ENCODE results near the gene ISLR2.

DNA sequence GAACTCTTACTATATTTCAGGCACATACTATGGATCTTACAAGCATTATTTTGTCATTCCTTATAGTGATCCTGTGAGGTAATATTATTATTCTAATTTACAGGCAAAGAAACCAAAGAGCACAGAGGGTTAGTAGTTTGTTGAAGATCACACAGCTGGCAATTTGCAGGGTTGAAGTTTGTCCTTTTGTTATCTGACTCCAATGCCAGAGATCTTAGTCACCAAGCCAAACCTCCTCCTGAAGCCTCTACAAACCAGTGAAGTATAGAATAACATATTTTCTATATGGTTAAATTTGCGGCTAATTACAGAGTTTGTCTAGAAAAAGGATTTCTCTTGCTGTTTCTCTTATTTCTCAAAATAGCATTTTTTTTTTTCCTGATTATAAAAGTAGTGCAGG, 11.2 kb downstream of the ISLR2 start:
- TF ChIP-seq, protein P1, sequence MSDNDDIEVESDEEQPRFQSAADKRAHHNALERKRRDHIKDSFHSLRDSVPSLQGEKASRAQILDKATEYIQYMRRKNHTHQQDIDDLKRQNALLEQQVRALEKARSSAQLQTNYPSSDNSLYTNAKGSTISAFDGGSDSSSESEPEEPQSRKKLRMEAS (IDR thresholded peaks at IDR 0.05): no peak
- TF ChIP-seq TAF1 (IDR thresholded peaks at IDR 0.05; ENCODE audit: low read depth) (no peak), CEBPB (IDR thresholded peaks at IDR 0.05) (no peak), CREB1 (IDR thresholded peaks at IDR 0.05; ENCODE audit: low read depth) (no peak), EP300 (IDR thresholded peaks at IDR 0.05; ENCODE audit: borderline replicate concordance) (no peak), EGR1 (IDR thresholded peaks at IDR 0.05) (no peak), TEAD4 (IDR thresholded peaks at IDR 0.05) (no peak), YY1 (IDR thresholded peaks at IDR 0.05; ENCODE audit: low read depth) (no peak), FOXM1 (IDR thresholded peaks at IDR 0.05; ENCODE audit: borderline replicate concordance, low read depth) (no peak), RAD21 (IDR thresholded peaks at IDR 0.05; ENCODE audit: low read depth) (no peak)
- TF ChIP-seq, protein P2, sequence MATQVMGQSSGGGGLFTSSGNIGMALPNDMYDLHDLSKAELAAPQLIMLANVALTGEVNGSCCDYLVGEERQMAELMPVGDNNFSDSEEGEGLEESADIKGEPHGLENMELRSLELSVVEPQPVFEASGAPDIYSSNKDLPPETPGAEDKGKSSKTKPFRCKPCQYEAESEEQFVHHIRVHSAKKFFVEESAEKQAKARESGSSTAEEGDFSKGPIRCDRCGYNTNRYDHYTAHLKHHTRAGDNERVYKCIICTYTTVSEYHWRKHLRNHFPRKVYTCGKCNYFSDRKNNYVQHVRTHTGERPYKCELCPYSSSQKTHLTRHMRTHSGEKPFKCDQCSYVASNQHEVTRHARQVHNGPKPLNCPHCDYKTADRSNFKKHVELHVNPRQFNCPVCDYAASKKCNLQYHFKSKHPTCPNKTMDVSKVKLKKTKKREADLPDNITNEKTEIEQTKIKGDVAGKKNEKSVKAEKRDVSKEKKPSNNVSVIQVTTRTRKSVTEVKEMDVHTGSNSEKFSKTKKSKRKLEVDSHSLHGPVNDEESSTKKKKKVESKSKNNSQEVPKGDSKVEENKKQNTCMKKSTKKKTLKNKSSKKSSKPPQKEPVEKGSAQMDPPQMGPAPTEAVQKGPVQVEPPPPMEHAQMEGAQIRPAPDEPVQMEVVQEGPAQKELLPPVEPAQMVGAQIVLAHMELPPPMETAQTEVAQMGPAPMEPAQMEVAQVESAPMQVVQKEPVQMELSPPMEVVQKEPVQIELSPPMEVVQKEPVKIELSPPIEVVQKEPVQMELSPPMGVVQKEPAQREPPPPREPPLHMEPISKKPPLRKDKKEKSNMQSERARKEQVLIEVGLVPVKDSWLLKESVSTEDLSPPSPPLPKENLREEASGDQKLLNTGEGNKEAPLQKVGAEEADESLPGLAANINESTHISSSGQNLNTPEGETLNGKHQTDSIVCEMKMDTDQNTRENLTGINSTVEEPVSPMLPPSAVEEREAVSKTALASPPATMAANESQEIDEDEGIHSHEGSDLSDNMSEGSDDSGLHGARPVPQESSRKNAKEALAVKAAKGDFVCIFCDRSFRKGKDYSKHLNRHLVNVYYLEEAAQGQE (IDR thresholded peaks at IDR 0.05; ENCODE audit: low read depth): no peak
- TF ChIP-seq, protein P3, sequence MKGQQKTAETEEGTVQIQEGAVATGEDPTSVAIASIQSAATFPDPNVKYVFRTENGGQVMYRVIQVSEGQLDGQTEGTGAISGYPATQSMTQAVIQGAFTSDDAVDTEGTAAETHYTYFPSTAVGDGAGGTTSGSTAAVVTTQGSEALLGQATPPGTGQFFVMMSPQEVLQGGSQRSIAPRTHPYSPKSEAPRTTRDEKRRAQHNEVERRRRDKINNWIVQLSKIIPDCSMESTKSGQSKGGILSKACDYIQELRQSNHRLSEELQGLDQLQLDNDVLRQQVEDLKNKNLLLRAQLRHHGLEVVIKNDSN (IDR thresholded peaks at IDR 0.05): no peak
